GOT3 (cell line): Measurements from ENCODE around the gene QRICH2.
"Not testable (repeated sequence)": the region's sequence is repeated elsewhere in the genome, so short reads cannot be mapped to it uniquely, and the experiment has no call there.

ENCODE experiments used
- DNase-seq: peaks from one replicate; lab custom pipeline; 2025; ENCODE audit warnings: mixed read lengths; lab: John Stamatoyannopoulos, UW

The QRICH2 gene

GRCh38 chr17:76246080-76247066, 61.7 kb downstream of the QRICH2 start:
- DNase-seq: no peak

GRCh38 chr17:76244721-76245120, 63.4 kb downstream of the QRICH2 start:
- DNase-seq: not testable (repeated sequence)

GRCh38 chr17:76243826-76244679, 64.0 kb downstream of the QRICH2 start:
- DNase-seq: no peak

GRCh38 chr17:76241691-76242255, 66.3 kb downstream of the QRICH2 start:
- no peak for DNase-seq

GRCh38 chr17:76241204-76241538, 66.9 kb downstream of the QRICH2 start:
- DNase-seq: no peak

GRCh38 chr17:76240461-76241203, 67.4 kb downstream of the QRICH2 start, which contains the start of gene RNF157:
TSS of gene RNF157 (minus strand) at chr17:76240493. CDS start at chr17:76240240, 253 bp downstream.
- no peak for DNase-seq

GRCh38 chr17:76239538-76240274, 68.4 kb downstream of the QRICH2 start:
- no peak for DNase-seq

GRCh38 chr17:76238847-76239537, 69.1 kb downstream of the QRICH2 start:
- no peak for DNase-seq

GRCh38 chr17:76237859-76238313, 70.2 kb downstream of the QRICH2 start:
- no peak for DNase-seq

- no peak for DNase-seq
These were observed 71.5 kb downstream of the QRICH2 start for GRCh38 chr17:76236603-76237002.

- DNase-seq: no peak
These were observed 72.2 kb downstream of the QRICH2 start for GRCh38 chr17:76235883-76236282.

GRCh38 chr17:76234354-76234679, 73.8 kb downstream of the QRICH2 start:
- DNase-seq: no peak

- no peak for DNase-seq
These were observed 74.3 kb downstream of the QRICH2 start for GRCh38 chr17:76233588-76234353.

GRCh38 chr17:76232342-76232741, 75.7 kb downstream of the QRICH2 start:
- DNase-seq: no peak

GRCh38 chr17:76226749-76227148, 81.3 kb downstream of the QRICH2 start:
- not testable (repeated sequence) for DNase-seq

GRCh38 chr17:76225373-76226086, 82.5 kb downstream of the QRICH2 start:
- DNase-seq: not testable (repeated sequence)
